NCI-H510A treated with DMSO at 0.1 percent for 48 hours (cell line): Measurements from ENCODE around the gene ADSS1.
A peak's percentile ranks its signal among the peaks of the same experiment; 100 is the strongest.
"Not testable (repeated sequence)": the region's sequence is repeated elsewhere in the genome, so short reads cannot be mapped to it uniquely, and the experiment has no call there.

ENCODE experiments used
- DNase-seq: peaks from one replicate; lab custom pipeline; 2025; lab: John Stamatoyannopoulos, UW

ADSS1 gene

DNA sequence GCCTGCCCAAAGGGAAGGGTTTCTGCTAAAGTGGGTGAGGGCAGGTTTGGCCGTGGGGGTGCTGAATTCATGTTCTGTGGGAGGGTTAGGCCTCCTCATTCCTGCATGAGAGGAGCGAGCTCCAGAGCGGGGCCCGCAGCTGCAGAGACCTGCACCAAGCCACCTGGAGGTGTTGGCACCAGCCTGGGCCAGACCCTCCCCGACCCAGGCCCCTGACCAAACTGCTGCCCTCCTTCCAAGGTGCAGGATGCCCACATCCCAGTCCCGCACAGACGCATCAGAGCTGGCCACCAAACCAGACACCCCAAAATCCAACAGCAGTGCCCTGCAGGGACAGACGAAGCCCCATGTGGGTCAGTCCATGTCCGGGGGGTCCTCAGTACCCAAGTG, 10.6 kb downstream of the ADSS1 start:
- DNase-seq, result no peak

DNA sequence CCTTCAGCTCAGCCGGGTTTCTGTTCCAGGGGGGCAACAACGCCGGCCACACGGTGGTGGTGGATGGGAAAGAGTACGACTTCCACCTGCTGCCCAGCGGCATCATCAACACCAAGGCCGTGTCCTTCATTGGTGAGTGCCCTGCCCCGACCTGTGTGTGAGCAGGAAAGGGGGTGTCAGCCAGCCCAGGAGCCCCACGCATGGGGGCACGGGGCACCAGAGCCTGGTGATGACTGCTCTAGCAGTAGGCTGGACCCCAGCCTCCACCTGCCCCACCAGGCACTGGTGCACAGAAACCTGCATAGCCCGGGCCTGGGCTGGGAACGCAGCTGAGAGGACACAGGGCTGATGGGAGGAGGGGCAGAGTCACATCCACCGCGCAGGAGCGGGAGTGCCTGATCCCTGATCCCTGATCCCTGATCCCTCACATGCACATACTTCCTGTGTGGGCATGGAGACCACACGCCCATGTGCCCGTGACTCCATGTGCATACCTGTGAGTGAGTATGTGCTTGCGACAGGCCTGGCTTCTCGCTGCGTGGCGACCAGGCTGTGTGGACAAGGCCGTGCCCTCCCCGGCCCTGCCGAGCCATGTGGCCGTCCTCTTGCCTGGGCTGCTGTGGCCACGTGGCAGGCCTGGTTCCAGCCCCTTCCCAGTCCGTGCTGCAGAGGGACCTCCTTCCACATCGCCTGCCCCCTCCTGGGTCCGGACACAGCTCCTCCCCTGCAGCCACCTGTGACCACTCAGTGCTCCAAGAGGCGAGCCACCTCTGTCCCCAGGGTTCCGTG, 11.2 kb downstream of the ADSS1 start:
- no peak for DNase-seq

DNA sequence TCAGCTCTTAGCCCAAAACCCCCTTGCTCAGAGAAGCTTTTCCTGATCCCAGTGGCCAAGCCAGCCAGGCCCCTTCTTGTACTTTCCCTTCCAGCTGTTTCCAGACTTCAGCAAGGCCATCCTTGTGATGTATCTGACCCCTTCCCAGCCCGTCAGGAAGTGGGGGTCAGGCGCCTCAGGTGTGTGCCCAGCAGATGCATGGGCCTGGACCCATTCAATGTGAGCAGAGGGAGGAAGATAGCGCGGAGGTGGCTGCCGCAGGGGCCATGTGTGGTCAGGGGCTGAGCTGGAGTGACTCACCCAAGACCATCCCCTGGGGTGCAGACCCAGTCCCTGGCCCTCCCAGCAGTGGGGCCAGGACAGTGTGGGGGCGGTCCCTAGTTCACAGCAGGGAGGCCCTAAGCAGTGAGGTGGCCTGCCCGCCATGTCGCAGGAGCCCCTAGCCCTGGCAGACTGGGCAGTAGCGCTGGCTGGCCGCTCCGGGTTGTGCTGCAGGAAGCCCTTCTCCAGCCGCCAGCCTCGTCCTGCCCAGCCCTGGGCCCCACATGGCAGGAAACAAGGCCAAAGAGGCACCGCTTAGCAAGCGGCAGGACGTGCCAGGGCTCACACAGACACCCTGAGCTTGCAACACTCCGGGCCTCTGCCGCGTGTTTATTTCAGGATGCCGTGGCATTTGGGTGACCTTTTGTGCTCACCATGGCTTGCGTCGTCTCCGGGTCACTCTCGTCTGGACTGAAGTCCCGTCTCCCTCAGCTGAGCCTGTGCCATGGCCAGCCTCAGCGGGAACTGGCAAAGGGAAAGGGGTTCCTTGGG, 12.0 kb downstream of the ADSS1 start:
- no peak for DNase-seq

DNA sequence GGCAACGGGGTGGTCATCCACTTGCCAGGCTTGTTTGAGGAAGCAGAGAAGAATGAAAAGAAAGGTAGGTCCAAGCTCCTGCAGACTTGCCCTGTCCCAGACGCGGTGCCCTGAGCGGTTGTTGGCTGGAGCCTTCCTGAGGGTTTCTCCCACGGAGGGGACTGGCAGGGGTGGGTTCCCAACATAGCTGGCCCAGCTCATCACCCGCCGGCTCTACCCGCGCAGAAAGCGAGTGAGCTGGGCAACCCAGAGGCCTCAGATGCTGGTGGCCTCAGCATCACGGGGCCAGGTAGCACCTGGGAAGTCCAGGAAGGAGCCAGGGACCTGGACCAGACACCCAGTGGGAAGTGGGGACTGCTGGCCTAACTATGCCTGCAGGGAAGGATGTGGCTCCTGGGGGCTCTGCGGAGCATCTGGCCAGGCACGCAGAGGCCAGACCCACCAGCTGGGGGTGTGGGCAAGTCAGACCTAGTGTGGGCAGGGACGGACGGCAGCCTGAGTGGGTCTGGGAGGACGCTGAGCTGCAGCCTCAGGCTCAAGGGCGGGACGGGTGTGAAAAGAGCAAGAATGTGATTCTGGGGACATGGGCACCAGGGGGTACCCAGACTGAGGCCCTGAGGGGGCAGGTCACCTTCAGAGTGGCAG, 14.5 kb downstream of the ADSS1 start:
- DNase-seq, result no peak

DNA sequence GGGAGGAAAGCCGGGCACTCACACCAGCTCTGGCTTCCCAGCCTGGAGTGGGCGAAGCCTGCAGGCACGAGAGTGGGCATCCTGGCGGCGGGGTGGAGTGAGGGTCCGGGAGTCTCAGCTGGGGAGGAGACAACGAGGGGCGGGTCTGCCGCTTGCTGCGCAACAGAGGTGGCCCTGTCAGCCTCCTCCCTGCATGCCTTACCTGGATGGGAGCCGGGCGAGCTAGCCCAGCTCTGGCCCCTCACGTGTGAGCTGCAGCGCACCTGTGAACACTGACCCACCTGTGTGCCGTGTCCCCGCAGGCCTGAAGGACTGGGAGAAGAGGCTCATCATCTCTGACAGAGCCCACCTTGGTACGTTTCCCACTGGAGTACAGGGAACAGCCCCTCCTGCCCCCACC, 15.0 kb downstream of the ADSS1 start:
- no peak for DNase-seq

DNA sequence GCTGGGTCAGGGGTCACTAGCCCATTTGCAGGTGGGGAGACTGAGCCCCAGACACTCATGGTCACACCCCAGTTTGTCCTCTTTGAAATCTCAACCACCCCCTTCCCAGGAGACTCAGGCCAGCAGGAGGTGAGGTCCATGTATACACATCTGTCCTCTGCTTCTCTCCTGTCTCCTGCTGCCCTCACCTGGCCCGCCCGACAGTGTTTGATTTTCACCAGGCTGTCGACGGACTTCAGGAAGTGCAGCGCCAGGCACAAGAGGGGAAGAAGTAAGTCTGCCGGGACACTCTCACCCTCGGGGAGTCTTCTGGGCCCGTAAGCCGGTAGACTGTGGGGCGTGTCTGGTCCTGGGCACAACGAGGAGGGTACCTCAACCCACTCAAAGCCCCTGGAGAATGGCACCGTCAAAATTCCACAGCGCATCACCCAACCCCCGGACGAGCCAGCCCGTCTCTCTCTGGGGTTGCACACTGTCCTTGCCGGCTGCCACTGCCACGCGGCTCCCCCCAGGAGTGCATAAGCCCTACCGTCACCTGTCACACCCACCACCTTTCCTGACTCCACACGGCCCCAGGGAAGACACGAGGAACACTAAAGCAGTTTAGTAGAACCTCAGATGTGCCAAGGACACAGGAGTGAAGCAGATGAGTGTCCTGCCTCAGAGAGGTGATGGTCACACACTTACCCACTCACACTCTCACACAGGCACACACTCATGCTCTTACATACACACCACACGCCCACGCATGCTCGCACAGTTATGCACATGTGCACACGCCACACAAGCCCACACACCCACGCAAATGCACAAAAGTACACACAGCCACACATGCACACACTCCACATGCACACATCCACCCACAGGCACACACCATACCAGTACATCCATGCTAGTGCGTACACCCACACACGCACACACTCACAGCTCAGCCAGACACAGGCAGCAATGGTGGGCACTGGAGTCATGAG, 15.8 kb downstream of the ADSS1 start:
- DNase-seq, result peak; percentile 2

DNA sequence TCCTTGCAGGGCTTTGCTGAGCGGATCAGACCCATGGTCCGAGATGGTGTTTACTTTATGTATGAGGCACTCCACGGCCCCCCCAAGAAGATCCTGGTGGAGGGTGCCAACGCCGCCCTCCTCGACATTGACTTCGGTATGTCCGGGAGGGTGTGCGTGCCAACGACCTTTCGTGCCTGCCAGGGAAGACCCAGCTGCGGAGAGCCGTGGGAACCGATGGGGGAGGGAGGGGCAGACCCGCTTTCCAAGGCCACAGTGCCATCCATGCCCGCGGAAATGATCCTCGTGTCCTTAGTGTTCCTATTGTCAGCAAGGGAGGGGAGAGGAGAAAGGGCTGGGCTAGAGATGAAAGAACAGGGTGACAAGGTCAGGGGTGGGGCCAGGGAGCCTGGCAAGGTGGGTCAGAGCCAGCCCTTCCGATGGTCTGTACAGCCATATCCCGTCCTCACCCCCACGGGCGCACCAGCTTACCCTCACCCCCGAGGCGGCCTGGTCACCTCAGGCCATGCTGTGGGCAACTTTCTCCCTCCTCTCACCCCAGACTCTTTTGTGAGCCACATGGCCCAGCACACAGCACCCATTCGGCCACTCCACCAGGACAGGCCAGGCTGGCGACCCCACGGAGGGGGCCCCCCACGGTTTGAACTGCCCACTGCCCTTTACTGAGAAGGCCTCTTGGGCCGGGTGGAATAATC, 17.2 kb downstream of the ADSS1 start:
- no peak for DNase-seq

DNA sequence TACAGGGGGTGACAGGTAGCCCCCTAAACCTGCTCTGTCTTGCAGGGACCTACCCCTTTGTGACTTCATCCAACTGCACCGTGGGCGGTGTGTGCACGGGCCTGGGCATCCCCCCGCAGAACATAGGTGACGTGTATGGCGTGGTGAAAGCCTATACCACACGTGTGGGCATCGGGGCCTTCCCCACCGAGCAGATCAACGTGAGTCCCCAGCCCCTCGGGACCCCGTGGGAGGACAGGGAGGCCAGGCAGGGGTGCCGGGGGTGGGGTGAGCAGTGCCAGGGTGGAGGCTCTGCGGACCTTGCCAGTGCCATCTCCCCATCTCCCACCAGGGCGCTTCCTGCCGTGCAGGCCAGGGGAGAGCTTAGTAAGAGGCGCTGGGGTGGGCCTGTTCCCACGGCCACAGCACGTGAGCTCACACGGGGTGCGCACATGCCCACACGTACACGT, 17.8 kb downstream of the ADSS1 start:
- DNase-seq, result no peak

DNA sequence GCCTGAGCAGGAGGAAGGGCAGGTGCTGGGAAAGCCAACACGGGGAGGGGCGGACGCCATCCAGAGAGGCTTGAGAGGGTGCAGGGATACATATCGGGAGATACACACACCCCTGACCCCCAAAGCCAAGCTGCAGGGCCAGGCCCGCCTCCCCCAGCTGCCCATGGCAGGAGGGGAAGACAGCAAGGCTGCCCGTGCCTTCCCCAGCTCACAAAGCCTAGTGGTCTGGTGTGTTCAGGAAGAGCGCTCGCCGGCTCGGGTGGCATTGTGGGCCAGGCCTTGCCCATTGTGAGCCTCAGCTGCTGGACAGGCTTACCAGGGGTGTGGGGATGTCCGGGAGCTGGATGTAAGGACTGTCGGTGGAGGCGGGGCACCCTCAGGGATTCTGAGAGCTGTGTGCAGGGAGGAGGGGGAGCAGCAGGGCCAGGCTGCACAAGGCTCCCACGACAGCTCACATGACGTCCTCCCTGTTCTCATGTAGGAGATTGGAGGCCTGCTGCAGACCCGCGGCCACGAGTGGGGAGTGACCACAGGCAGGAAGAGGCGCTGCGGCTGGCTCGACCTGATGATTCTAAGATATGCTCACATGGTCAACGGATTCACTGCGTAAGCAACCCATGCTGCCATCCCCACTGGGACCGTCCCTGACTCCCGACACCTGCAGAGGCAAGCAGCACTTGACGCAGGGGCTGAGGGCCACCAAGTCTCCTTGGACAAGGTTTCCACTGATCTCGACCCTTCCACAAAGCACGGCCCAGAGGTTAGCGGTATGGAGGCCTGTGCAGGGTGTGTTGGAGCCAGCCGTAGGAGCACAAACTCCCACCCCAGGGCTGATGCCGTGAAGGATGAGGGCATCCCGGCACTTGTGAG, 18.8 kb downstream of the ADSS1 start:
- DNase-seq, result no peak

DNA sequence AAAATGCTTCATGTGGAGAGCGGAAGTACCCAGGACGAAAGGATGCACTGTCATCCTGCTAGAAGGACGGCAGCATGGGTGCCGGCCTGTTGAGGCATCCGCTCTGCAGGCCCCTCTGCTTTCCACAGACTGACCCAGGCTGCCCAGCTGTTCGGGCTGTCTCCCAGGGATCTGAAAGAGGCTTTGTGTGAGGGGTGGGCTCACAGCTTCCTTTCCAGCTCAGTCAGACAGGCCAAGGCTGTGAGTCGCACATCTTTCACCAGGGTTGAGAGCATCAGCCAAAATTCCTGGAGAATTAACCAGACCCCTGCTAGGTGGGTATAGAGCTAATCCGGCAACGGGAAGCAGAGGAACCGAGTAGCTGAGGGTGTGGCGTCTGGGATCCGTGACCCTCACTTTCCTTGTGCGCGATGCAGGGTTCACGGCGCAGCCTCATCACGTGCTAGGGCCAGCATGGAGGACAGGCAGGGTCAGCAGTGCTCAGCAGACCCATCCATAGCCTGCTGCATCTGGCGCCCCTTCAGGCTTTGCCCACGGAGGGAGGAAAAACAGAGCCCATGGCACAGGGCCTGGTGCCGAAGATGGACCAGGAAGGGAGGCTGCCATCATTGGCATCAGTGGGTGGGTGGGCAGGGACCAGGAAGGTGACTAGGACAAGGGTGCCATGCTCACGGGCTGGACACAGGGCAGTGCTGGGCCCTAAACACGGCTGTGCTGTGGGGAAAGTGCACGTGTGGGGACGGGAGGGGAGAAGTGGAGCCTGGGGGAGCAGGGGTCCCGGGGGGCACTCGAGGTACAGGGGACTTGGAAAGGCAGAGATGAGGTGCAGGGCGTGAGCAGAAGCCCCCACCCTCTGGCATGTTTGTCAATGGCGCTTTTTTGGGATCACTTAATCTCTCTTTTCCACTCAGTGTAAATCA, 19.7 kb downstream of the ADSS1 start:
- DNase-seq, result no peak

DNA sequence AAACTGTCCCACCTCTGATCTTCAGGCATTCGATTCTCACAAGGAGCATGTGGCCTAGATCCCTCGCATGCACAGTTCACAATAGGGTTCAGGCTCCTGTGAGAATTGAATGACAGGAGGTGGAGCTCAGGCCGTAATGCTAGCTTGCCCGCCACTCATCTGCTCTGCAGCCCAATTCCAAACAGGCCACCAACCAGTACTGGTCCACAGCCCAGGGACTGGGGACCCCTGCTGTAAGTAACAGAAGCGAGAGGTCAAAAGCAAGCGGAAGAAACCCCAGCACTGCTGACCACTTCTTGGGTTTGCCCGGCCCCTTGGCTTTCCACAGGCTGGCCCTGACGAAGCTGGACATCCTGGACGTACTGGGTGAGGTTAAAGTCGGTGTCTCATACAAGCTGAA, 20.5 kb downstream of the ADSS1 start:
- no peak for DNase-seq

DNA sequence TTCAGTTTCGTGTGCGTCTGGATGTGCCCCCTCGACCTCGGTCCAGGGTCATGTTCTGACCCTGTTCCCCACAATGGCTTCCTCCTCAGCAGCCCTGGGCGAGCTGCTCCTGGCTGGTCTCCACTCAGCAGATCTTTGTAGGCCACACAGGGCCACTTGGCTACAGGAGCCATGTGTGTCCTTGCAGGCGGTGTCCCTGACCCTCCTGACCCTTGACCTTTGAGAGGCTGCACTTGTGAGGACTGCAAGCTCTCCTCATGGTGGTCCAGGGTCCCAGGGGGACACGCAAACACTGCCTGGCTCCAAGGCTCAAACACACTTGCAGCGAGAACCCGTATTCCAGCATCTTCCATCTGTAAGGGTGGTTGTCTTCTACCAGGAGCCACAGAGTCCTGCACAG, 21.4 kb downstream of the ADSS1 start:
- DNase-seq, result no peak

DNA sequence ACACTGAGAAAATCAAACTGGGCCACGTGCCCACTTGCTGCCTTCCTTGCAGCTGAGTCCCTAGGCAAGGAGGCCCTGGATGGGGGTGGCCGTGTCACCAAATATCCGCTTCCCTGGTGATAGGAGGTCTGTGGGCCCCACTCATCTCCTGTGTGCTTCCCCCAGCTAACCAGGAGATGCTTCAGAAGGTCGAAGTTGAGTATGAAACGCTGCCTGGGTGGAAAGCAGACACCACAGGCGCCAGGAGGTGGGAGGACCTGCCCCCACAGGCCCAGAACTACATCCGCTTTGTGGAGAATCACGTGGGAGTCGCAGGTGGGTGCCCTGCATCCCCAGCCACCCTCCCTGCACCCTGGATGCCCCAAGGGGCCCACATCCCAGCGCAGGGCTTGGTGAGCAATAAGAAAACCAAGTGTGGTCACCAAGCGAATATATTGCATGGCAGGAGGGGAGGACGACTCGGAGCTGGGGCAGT, 22.1 kb downstream of the ADSS1 start:
- DNase-seq, result no peak

DNA sequence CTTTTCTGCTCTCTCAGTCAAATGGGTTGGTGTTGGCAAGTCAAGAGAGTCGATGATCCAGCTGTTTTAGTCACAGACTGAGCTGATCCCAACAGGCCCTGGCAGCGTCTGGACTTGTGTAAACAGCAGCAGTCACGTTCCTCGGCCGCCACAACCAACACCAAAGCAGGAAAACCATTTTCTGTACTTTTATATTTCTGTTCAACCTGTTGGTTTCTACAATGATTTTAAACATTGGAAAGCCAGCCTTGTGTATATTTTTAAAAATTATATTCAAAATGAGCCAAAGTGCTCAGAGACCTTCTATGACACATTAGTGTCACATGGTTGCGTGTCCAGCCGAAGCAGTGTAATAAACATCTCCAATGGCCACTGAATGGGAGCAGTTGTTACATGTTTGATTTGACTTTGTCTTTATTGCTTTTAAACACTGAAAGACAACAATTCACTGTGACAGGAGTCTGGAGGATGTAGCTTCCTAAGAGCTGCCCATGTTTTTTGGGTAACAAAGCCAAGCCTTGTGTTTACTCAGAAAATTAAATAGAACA, 23.0 kb downstream of the ADSS1 start:
- DNase-seq, result peak; percentile 29

DNA sequence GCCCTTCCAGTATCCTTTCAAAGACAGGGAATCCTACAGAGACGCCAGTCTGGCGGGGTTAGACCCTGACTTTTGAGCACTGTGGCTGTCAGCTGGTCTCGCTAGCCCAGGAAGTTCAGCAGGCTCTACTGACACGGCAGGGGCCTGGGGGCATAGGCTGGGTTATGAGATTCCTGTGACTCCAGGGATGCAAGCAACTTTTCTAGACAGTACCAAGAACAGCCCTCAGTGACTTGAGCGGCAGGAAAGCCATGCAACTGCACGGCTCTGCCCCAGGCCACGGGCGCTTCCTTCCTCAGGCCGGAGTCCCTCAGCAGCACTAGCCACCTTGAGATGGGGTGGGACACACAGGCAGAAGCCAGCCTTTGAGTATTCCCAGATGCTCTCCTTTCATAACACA, 23.8 kb downstream of the ADSS1 start:
- no peak for DNase-seq

DNA sequence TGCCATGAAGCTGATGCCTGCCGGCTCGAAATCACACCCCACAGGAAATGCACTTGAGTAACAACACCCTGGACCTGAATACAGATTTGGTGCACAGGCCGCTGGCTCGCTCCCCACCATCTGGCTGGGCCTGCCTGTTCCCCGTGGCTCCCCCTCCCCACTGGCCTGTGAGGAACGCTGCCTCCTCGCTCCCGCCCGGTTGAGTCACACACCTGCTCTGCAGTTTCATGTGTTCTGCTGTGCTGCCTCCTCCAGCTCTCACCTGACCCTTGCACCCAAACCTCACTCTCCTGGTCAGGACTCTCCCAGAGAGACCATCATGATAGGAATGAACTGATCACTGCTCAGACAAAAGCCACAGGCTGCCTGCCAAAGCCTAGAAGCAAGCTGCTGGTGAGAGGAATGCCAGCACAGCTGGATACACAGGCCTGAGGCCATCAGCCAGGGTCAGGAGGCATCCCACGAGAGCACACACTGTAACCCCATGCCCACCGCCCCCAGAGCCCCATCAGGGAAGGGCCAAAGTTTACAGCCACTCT, 25.2 kb downstream of the ADSS1 start:
- no peak for DNase-seq

DNA sequence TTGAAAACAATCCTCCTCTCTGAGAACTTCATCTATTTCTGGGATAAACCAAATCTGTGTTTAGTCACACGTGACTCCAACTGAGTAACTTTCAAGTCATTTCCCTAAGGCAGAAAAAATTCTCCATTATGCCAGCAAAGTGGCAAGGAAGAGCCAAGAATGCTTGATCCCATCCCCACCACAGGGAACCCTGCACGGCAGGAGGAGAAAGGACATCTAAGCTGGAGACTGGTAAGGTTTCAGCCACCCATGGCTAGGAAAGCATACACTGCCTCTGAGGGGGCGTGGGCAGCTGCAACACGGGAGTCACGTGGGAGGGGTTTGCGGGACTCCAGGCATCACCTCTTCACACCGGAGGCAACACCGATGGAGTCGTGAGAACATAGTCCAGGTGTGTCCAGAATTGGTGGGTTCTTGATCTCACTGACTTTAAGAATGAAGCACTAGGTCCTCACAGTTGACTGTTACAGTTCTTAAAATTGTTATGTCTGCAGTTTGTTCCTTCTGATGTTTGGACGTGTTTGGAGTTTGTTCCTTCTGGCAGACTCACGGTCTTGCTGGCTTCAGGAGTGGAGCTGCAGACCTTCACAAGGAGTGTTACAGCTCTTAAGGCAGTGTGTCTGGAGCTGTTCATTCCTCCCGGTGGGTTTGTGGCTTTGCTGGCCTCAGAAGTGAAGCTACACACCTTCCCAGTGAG, 26.2 kb downstream of the ADSS1 start:
- no peak for DNase-seq

DNA sequence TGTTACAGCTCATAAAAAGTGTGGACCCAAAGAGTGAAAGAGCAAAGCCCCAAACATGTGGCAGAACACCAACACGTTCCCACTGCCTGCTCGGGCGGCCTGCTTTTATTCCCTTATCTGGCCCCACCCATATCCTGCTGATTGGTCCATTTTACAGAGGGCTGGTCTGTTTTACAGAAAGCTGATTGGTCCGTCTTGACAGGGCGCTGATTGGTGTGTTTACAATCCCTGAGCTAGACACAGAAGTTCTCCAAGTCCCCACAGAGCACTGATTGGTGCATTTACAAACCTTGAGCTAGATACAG, 26.7 kb downstream of the ADSS1 start:
- not testable (repeated sequence) for DNase-seq
